SU-DHL-6 (cell line): ENCODE data around the gene ZCCHC7.
A peak's percentile ranks its signal among the peaks of the same experiment; 100 is the strongest.
"Not testable (repeated sequence)": the region's sequence is repeated elsewhere in the genome, so short reads cannot be mapped to it uniquely, and the experiment has no call there.

Experiments
- H2AFZ ChIP-seq: fragments of 200-600 bp; sonication (generic); 2 replicates; pipeline ENCODE4 v1.6.1; 2014; ENCODE audit warnings: low read depth, mild to moderate bottlenecking, moderate library complexity, mixed read lengths, antibody characterized with exemption, low read length; ENCODE audit not compliant: severe bottlenecking
- H3F3A ChIP-seq: fragments of 200-600 bp; shearing (Covaris generic); 2 replicates; pipeline ENCODE4 v1.6.0; 2016; ENCODE audit warnings: antibody characterized with exemption, mild to moderate bottlenecking; ENCODE audit not compliant: insufficient read depth
- H3K27ac ChIP-seq: fragments of 200-600 bp; sonication (generic); 2 replicates; pipeline ENCODE4 v1.5.1; 2016; ENCODE audit warnings: low read depth, mild to moderate bottlenecking, low read length, moderate library complexity, mixed read lengths
- H3K27me3 ChIP-seq: fragments of 200-600 bp; sonication (generic), shearing (Covaris generic); 2 replicates; pipeline ENCODE4 v1.6.0; 2014; ENCODE audit warnings: mild to moderate bottlenecking, low read length
- H3K36me3 ChIP-seq: fragments of 200-600 bp; sonication (generic); 2 replicates; pipeline ENCODE4 v1.6.1; 2014; ENCODE audit warnings: mild to moderate bottlenecking, low read length, mixed read lengths
- H3K4me2 ChIP-seq: fragments of 300-600, 200-600 bp; shearing (Covaris generic), sonication (generic); 2 replicates; pipeline ENCODE4 v1.6.0; 2014; ENCODE audit warnings: low read length, low read depth, mild to moderate bottlenecking; ENCODE audit not compliant: poor library complexity, severe bottlenecking
- H3K4me3 ChIP-seq: fragments of 200-600 bp; sonication (generic); 2 replicates; pipeline ENCODE4 v1.5.1; 2014; ENCODE audit warnings: antibody characterized with exemption, low read length, mild to moderate bottlenecking, mixed read lengths; ENCODE audit not compliant: insufficient read depth, poor library complexity, severe bottlenecking
- H3K79me2 ChIP-seq: fragments of 200-600 bp; sonication (generic); 2 replicates; pipeline ENCODE4 v1.6.1; 2014; ENCODE audit warnings: mild to moderate bottlenecking, low read length, moderate library complexity; ENCODE audit not compliant: insufficient read depth
- H3K9ac ChIP-seq: fragments of 200-600 bp; sonication (generic); 2 replicates; pipeline ENCODE4 v1.7.0; 2014; ENCODE audit warnings: mild to moderate bottlenecking, low read length
- H3K9me2 ChIP-seq: fragments of 200-600 bp; sonication (generic); replicated peaks from 2 replicates; pipeline ENCODE4 v1.6.1; 2014; ENCODE audit warnings: low read length; ENCODE audit not compliant: insufficient read depth
- H3K9me3 ChIP-seq: fragments of 200-600 bp; sonication (generic); 2 replicates; pipeline ENCODE4 v1.6.1; 2014; ENCODE audit warnings: low read length, mixed read lengths; ENCODE audit not compliant: insufficient read depth
- H4K20me1 ChIP-seq: fragments of 200-600 bp; sonication (generic); 2 replicates; pipeline ENCODE4 v1.6.1; 2014; ENCODE audit warnings: low read depth, mild to moderate bottlenecking, antibody characterized with exemption, low read length, moderate library complexity, mixed read lengths
- EZH2phosphoT487 ChIP-seq: fragments of 200-600 bp; sonication (generic), shearing (Covaris generic); conservative IDR thresholded peaks from 2 replicates; pipeline ENCODE4 v1.6.1; 2018; ENCODE audit warnings: mild to moderate bottlenecking, antibody characterized with exemption, low read length, moderate library complexity, mixed read lengths
- TF ChIP-seq, protein P1 (sequence below): fragments of 200-600 bp; sonication (generic); IDR thresholded peaks from one replicate; pipeline ENCODE4 v1.5.1; 2017; ENCODE audit warnings: antibody characterized with exemption, mild to moderate bottlenecking, low read length, moderate library complexity; ENCODE audit not compliant: insufficient read depth, poor library complexity, severe bottlenecking

Gene ZCCHC7

DNA sequence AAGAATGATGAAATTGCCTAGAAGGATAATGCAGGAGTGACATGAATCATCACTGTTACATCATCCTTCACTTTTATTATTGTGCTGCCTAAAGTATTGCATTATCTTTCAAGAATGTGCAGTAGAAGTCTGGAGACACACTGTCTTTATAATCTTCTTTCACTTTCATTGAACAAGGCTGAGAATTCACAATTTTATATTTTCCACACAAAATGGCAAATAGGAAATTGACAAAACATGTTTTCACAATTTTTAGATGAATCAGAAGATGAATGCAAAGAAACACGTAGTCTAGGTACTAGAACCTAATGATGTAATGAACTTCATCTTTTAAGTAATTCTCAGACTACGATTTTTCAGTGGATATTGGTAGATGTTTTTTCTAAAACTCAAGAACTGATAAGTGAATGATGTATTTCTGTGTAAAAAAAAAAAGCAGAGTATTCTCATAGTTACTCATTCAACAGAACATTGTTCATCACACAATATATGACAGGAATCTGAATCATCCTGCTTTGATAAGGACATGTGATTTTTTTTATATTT is 170.6 kb downstream of the ZCCHC7 start:
- Histone ChIP-seq H3K9ac (peak overlapping the region; percentile 58), H3F3A (peaks cover 92% of the 10 kb centered on the region), H3K4me2 (peak overlapping the region; percentile 95), H3K9me3 (no peaks in the 10 kb centered on the region), H3K27ac (peak overlapping the region; percentile 98), H3K79me2 (peaks cover 92% of the 10 kb centered on the region), H2AFZ (no peak overlapping the region), H4K20me1 (no peaks in the 10 kb centered on the region), H3K4me3 (peak overlapping the region; percentile 30), H3K27me3 (no peaks in the 10 kb centered on the region), H3K36me3 (peaks cover 9% of the 10 kb centered on the region), H3K9me2 (no peaks in the 10 kb centered on the region)
- no peak for TF ChIP-seq EZH2phosphoT487
- TF ChIP-seq, protein P1, sequence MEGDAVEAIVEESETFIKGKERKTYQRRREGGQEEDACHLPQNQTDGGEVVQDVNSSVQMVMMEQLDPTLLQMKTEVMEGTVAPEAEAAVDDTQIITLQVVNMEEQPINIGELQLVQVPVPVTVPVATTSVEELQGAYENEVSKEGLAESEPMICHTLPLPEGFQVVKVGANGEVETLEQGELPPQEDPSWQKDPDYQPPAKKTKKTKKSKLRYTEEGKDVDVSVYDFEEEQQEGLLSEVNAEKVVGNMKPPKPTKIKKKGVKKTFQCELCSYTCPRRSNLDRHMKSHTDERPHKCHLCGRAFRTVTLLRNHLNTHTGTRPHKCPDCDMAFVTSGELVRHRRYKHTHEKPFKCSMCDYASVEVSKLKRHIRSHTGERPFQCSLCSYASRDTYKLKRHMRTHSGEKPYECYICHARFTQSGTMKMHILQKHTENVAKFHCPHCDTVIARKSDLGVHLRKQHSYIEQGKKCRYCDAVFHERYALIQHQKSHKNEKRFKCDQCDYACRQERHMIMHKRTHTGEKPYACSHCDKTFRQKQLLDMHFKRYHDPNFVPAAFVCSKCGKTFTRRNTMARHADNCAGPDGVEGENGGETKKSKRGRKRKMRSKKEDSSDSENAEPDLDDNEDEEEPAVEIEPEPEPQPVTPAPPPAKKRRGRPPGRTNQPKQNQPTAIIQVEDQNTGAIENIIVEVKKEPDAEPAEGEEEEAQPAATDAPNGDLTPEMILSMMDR: no peak

DNA sequence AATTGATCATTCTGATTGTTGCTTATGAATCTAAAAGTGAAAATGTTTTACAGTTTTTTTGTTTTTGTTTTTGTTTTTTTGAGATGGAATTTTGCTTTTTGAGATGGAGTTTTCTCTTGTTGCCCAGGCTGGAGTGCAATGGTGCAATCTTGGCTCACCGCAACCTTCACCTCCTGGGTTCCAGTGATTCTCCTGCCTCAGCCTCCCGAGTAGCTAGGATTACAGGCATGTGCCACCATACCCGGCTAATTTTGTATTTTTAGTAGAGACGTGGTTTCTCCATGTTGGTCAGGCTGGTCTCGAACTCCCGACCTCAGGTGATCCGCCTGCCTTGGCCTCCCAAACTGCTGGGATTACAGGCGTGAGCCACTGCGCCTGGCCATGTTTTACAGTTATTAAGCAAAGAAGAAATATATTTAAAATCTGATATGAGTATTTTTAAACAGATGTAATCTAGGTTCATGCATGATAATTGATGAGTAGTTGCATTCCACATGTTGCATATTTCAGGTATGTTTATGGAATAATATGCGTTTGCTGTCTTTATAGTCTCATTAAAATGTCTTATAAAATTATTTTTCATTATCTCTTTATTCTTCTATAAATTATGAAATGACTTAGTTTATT is 171.4 kb downstream of the ZCCHC7 start:
- not testable (repeated sequence) for H3K36me3 ChIP-seq, H3K9me2 ChIP-seq, H4K20me1 ChIP-seq, H2AFZ ChIP-seq, H3K9me3 ChIP-seq, H3K27me3 ChIP-seq
- Histone ChIP-seq H3K4me2 (peak overlapping the region; percentile 95), H3K4me3 (peak overlapping the region; percentile 30), H3K79me2 (peaks cover 94% of the 10 kb centered on the region), H3F3A (peaks cover 91% of the 10 kb centered on the region), H3K9ac (peak overlapping the region; percentile 58), H3K27ac (peak overlapping the region; percentile 98)

DNA sequence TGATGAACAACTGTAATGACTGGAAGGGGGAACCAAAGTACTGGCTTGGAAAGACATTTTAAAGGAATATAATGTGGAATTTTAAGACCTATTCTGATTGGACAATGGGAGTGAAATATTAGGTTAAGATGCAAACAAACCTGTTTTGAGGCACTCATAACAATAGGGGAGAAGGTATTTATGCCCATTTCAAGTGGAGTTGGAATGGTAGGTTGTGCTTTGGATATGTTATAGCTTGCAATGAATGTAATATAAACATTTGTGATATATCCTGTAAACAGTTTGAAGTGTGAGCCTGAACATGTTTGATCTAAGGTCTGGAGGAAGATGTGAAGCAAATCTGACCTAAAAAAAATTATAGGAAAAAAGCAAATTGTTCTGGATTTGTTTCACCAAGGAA is 172.5 kb downstream of the ZCCHC7 start:
- Histone ChIP-seq H4K20me1 (no peaks in the 10 kb centered on the region), H3K4me2 (peak overlapping the region; percentile 95), H3K9me2 (no peaks in the 10 kb centered on the region), H3K9ac (peak overlapping the region; percentile 60), H3K36me3 (peaks cover 4% of the 10 kb centered on the region), H2AFZ (no peak overlapping the region), H3K27me3 (no peaks in the 10 kb centered on the region), H3K27ac (peak overlapping the region; percentile 98), H3K79me2 (peaks cover 95% of the 10 kb centered on the region), H3F3A (peaks cover 91% of the 10 kb centered on the region), H3K9me3 (no peaks in the 10 kb centered on the region), H3K4me3 (peak overlapping the region; percentile 30)
- TF ChIP-seq, protein P1: no peak
- no peak for TF ChIP-seq EZH2phosphoT487
